AG04450 (cell line): Measurements from ENCODE around the gene CLCN1. TPM values are rescaled to one million over a fixed set of nuclear protein-coding genes. Genes with fewer than 3 reads are reported as not detected.
A peak's percentile ranks its signal among the peaks of the same experiment; 100 is the strongest.

ENCODE experiments used
- CTCF ChIA-PET: fragments of 300-600, 350-600 bp; formaldehyde crosslinking; extraction: SDS; loops from one replicate; lab custom pipeline; 2022; ENCODE audit warnings: antibody characterized with exemption, inconsistent platforms; lab: Charles Lee
- POLR2A ChIA-PET: fragments of 350-600 bp; formaldehyde crosslinking; extraction: SDS; loops from one replicate; lab custom pipeline; 2021; ENCODE audit warnings: antibody characterized with exemption, inconsistent platforms; lab: Yijun Ruan, JAX
- DNase-seq: peaks from one replicate; pipeline ENCODE4 v3.0.0-alpha.2; 2011; ENCODE audit warnings: low read depth, low spot score
- H3K27ac ChIP-seq: one replicate; pipeline ENCODE4 v1.5.1; 2012; ENCODE audit warnings: low read depth, low read length, control low read depth
- H3K27me3 ChIP-seq: one replicate; pipeline ENCODE4 v1.6.0; 2012; ENCODE audit warnings: low read length; ENCODE audit not compliant: control insufficient read depth, insufficient read depth
- H3K4me3 ChIP-seq: 2 replicates; pipeline ENCODE4 v1.5.1; 2011; ENCODE audit warnings: mild to moderate bottlenecking, low read depth, low read length, control low read depth
- H3K9me3 ChIP-seq: 2 replicates; pipeline ENCODE4 v1.5.1; 2012; ENCODE audit warnings: low read length; ENCODE audit not compliant: control insufficient read depth, insufficient read depth
- CTCF ChIP-seq: IDR thresholded peaks from 2 replicates; pipeline ENCODE4 v1.5.1; 2011; ENCODE audit warnings: low read depth, low read length, control low read depth, inconsistent platforms
- polyA plus RNA-seq: library from polyadenylated mRNA; depleted of rRNA; stranded (reverse); fragments of >200 nt; gene quantifications from 2 replicates; pipeline ENCODE4 v1.2.3, GENCODE V29; 2011

CLCN1 gene
- polyA plus RNA-seq, 1 experiment = not detected

GRCh38 chr7:143295870-143296269 lies 20.0 kb upstream of the CLCN1 start:
- POLR2A ChIA-PET = interaction anchor here (0.6 to 1.1 kb wide), 5 partner anchors 35 to 96 kb away, joined by 3 to 4 read pairs (median 3); no protein-coding TSS in a partner anchor
- CTCF ChIA-PET = interaction anchor here (0.6 to 3.3 kb wide), 6 partner anchors 8 to 84 kb away, joined by 3 to 23 read pairs (median 8); partner anchors contain the start of gene CASP2
- TF ChIP-seq CTCF = no peak
- Histone ChIP-seq H3K27ac (peak overlapping the region; percentile 58), H3K4me3 (no peak overlapping the region), H3K9me3 (no peaks in the 10 kb centered on the region), H3K27me3 (no peaks in the 10 kb centered on the region)
- DNase-seq = no peak

- no peak for TF ChIP-seq CTCF
- CTCF ChIA-PET = interaction anchor here (0.6 to 3.3 kb wide), 6 partner anchors 9 to 84 kb away, joined by 3 to 23 read pairs (median 7); partner anchors contain the start of gene CASP2
- DNase-seq = no peak
- Histone ChIP-seq H3K4me3 (no peak overlapping the region), H3K9me3 (no peaks in the 10 kb centered on the region), H3K27me3 (no peaks in the 10 kb centered on the region), H3K27ac (no peak overlapping the region)
- POLR2A ChIA-PET = interaction anchor here (0.6 to 1.1 kb wide), 7 partner anchors 9 to 95 kb away, joined by 3 to 6 read pairs (median 4); partner anchors contain the start of gene CASP2
These were observed 19.2 kb upstream of the CLCN1 start for GRCh38 chr7:143296686-143297085.

GRCh38 chr7:143299346-143299745 lies 16.6 kb upstream of the CLCN1 start:
- POLR2A ChIA-PET = interaction anchor here (0.5 to 1.5 kb wide), 4 partner anchors 11 to 106 kb away, joined by 3 to 9 read pairs (median 4); partner anchors contain the start of genes CASP2, CLCN1 and GSTK1

GRCh38 chr7:143299840-143300239 lies 16.1 kb upstream of the CLCN1 start:
- Histone ChIP-seq H3K9me3 (no peaks in the 10 kb centered on the region), H3K27me3 (no peaks in the 10 kb centered on the region), H3K4me3 (no peak overlapping the region), H3K27ac (no peak overlapping the region)
- ChIA-PET POLR2A (interaction anchor here (0.5 to 1.5 kb wide), 4 partner anchors 12 to 105 kb away, joined by 3 to 9 read pairs (median 4); partner anchors contain the start of genes CASP2, CLCN1 and GSTK1), CTCF (interaction anchor here (0.5 to 1.7 kb wide), 10 partner anchors 9 to 673 kb away, joined by 3 to 22 read pairs (median 4); no protein-coding TSS in a partner anchor)
- TF ChIP-seq CTCF = peak; percentile 47
- DNase-seq = no peak

More at GRCh38 chr7:143299346-143299745, 16.6 kb upstream of the CLCN1 start:
- DNase-seq = no peak
- H3K9me3 ChIP-seq = no peaks in the 10 kb centered on the region
- CTCF ChIA-PET = interaction anchor here (0.7 to 1.7 kb wide), 9 partner anchors 9 to 107 kb away, joined by 3 to 22 read pairs (median 4); no protein-coding TSS in a partner anchor
- no peak overlapping the region for H3K27ac ChIP-seq
- no peak overlapping the region for H3K4me3 ChIP-seq
- no peaks in the 10 kb centered on the region for H3K27me3 ChIP-seq
- TF ChIP-seq CTCF = no peak
